Esophagus squamous epithelium (tissue), 4 donors: ENCODE data around the gene CLCNKA.

Source experiments
- POLR2A ChIP-seq, 4 donors: fragments of 450-650 bp; IDR thresholded peaks; one replicate each; pipeline ENCODE4 v1.6.1; 2017; ENCODE audit warnings: antibody characterized with exemption in 4 of 4, mild to moderate bottlenecking in 4 of 4, moderate library complexity in 3 of 4
- TF ChIP-seq, protein P1 (sequence below), 6 experiments: fragments of 450-650 bp in 4 of 6; fragments of 200-600 bp in 2 of 6; sonication (generic) in 2 of 6; IDR thresholded peaks; one replicate each; pipeline ENCODE4 v1.5.1; 2016 to 2019; ENCODE audit warnings: antibody characterized with exemption in 6 of 6, mild to moderate bottlenecking in 4 of 6, moderate library complexity in 4 of 6

DNA sequence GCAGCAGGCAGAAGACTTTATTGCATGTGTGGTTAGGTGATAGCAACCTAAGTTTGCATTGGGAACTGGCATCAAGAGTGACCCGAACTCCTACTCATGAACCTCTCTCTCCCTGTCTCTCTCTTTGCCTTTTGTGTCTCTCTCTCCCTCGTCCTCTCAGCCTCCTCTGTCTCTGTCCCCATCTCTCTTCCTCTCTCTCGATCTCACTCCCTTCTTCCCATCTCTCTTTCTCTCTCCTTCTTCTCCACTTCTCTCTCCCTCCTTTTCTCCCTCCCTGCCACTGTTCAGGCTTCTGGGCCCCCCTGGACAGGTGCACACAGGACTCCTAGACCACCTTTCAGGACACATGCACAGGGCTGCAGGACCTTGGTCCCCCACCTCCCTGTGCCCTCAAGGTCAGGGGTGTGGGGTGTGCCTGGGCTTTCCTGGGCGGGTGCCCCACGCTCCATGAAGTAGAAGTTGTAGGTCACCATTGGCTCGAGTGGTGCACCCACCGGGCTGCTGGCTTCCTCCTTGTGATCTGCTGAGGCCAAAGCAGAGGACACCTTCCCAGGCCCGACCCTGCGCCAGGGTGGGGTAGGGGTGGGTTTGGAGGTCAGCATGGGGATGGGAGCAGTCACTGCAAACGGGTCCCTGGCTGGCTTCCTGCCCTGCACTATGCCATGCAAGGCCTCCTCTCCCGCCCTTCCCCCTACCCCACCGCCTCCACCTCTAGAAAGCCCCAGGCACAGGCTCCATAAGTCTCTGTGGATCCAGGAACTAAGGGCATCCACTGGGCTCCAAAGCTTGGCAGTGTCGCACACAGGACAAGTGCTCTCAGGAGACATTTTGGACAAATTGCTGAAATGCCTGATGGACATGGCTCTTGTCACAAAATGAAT lies 32.7 kb upstream of the CLCNKA start:
- TF ChIP-seq, protein P1, sequence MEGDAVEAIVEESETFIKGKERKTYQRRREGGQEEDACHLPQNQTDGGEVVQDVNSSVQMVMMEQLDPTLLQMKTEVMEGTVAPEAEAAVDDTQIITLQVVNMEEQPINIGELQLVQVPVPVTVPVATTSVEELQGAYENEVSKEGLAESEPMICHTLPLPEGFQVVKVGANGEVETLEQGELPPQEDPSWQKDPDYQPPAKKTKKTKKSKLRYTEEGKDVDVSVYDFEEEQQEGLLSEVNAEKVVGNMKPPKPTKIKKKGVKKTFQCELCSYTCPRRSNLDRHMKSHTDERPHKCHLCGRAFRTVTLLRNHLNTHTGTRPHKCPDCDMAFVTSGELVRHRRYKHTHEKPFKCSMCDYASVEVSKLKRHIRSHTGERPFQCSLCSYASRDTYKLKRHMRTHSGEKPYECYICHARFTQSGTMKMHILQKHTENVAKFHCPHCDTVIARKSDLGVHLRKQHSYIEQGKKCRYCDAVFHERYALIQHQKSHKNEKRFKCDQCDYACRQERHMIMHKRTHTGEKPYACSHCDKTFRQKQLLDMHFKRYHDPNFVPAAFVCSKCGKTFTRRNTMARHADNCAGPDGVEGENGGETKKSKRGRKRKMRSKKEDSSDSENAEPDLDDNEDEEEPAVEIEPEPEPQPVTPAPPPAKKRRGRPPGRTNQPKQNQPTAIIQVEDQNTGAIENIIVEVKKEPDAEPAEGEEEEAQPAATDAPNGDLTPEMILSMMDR (IDR thresholded peaks at IDR 0.05): no peak
- no peak for TF ChIP-seq POLR2A (IDR thresholded peaks at IDR 0.05)
